Memory B cell (primary cell): Measurements from ENCODE around the gene ETFRF1.

Experiments
- ATAC-seq: fragments of 150-1000 bp; cut with Tn5 transposase; 2 replicates; pipeline ENCODE4 v1.10.0; 2021; ENCODE audit warnings: low read depth, mild to moderate bottlenecking, moderate library complexity
- DNase-seq, 2 donors: peaks; one replicate each; pipeline ENCODE4 v3.0.0; 2022; ENCODE audit warnings: low spot score in 2 of 2
- H3K27ac Mint-ChIP-seq: one replicate; pipeline ENCODE4 v1.8.0; 2022; ENCODE audit warnings: mild to moderate bottlenecking, moderate library complexity, mixed read lengths
- H3K27me3 Mint-ChIP-seq: one replicate; pipeline ENCODE4 v1.8.0; 2022; ENCODE audit warnings: mixed read lengths
- H3K36me3 Mint-ChIP-seq: one replicate; pipeline ENCODE4 v1.8.0; 2022; ENCODE audit warnings: mild to moderate bottlenecking, mixed read lengths
- H3K4me1 Mint-ChIP-seq: one replicate; pipeline ENCODE4 v1.8.0; 2022; ENCODE audit warnings: mixed read lengths
- H3K4me3 Mint-ChIP-seq: one replicate; pipeline ENCODE4 v1.8.0; 2022; ENCODE audit warnings: mild to moderate bottlenecking, moderate library complexity, mixed read lengths
- H3K9me3 Mint-ChIP-seq: one replicate; pipeline ENCODE4 v1.8.0; 2022; ENCODE audit warnings: mixed read lengths

The ETFRF1 gene

GRCh38 chr12:25245491-25245890, 50.5 kb downstream of the ETFRF1 start:
- no peaks in the 10 kb centered on the region for H3K27me3 Mint-ChIP-seq
- H3K36me3 Mint-ChIP-seq, result peaks cover 15% of the 10 kb centered on the region
- H3K4me1 Mint-ChIP-seq, result peaks cover 16% of the 10 kb centered on the region
- ATAC-seq (no peak), DNase-seq (no peak)
- no peak overlapping the region for H3K4me3 Mint-ChIP-seq
- H3K27ac Mint-ChIP-seq, result peak overlapping the region; percentile 17
- H3K9me3 Mint-ChIP-seq, result peaks cover 2% of the 10 kb centered on the region

- Mint-ChIP-seq H3K4me3 (no peak overlapping the region), H3K27ac (no peak overlapping the region), H3K9me3 (peaks cover 2% of the 10 kb centered on the region), H3K36me3 (peaks cover 13% of the 10 kb centered on the region), H3K27me3 (no peaks in the 10 kb centered on the region), H3K4me1 (peaks cover 24% of the 10 kb centered on the region)
- DNase-seq (no peak), ATAC-seq (no peak)
These were observed 53.1 kb downstream of the ETFRF1 start for GRCh38 chr12:25248137-25248536.

GRCh38 chr12:25248732-25249131, 53.7 kb downstream of the ETFRF1 start:
- DNase-seq (no peak), ATAC-seq (no peak)
- H3K4me1 Mint-ChIP-seq, result peaks cover 29% of the 10 kb centered on the region
- H3K9me3 Mint-ChIP-seq, result peaks cover 2% of the 10 kb centered on the region
- peak overlapping the region; percentile 93 for H3K27ac Mint-ChIP-seq
- peaks cover 13% of the 10 kb centered on the region for H3K36me3 Mint-ChIP-seq
- no peaks in the 10 kb centered on the region for H3K27me3 Mint-ChIP-seq
- H3K4me3 Mint-ChIP-seq, result peak overlapping the region; percentile 93

GRCh38 chr12:25249931-25250738, 55.1 kb downstream of the ETFRF1 start:
- Mint-ChIP-seq H3K4me3 (peak overlapping the region; percentile 93), H3K27ac (peak overlapping the region; percentile 93), H3K36me3 (peaks cover 12% of the 10 kb centered on the region), H3K4me1 (peaks cover 36% of the 10 kb centered on the region), H3K27me3 (no peaks in the 10 kb centered on the region), H3K9me3 (peaks cover 2% of the 10 kb centered on the region)
- DNase-seq (peak; percentile 24 to 49), ATAC-seq (peak; percentile 32)

- peak within 1 kb of the TSS; percentile 93 for H3K27ac Mint-ChIP-seq
These were observed 56.0 kb downstream of the ETFRF1 start, which contains the start of gene KRAS for GRCh38 chr12:25250744-25251730. Gene KRAS (minus strand): TSS chr12:25250929.

GRCh38 chr12:25251769-25252168, 56.7 kb downstream of the ETFRF1 start:
- Mint-ChIP-seq H3K4me1 (peaks cover 35% of the 10 kb centered on the region), H3K27ac (peak overlapping the region; percentile 93), H3K27me3 (no peaks in the 10 kb centered on the region), H3K36me3 (peaks cover 5% of the 10 kb centered on the region), H3K9me3 (no peaks in the 10 kb centered on the region), H3K4me3 (peak overlapping the region; percentile 91)
- ATAC-seq (no peak), DNase-seq (no peak)

More at GRCh38 chr12:25250744-25251730, 56.0 kb downstream of the ETFRF1 start, which contains the start of gene KRAS:
- ATAC-seq (peak; percentile 72), DNase-seq (peak; percentile 86 to 89)
- Mint-ChIP-seq H3K27me3 (no peaks in the 10 kb centered on the region), H3K36me3 (peaks cover 6% of the 10 kb centered on the region), H3K4me3 (peak within 1 kb of the TSS; percentile 93), H3K4me1 (peaks cover 35% of the 10 kb centered on the region), H3K9me3 (no peaks in the 10 kb centered on the region)

- peak overlapping the region; percentile 93 for H3K27ac Mint-ChIP-seq
- no peak for ATAC-seq
- H3K9me3 Mint-ChIP-seq, result no peaks in the 10 kb centered on the region
- peak overlapping the region; percentile 37 for H3K4me3 Mint-ChIP-seq
- H3K4me1 Mint-ChIP-seq, result peaks cover 30% of the 10 kb centered on the region
- DNase-seq, result no peak
- no peaks in the 10 kb centered on the region for H3K27me3 Mint-ChIP-seq
- no peaks in the 10 kb centered on the region for H3K36me3 Mint-ChIP-seq
These were observed 57.9 kb downstream of the ETFRF1 start for GRCh38 chr12:25252946-25253345.

GRCh38 chr12:25253371-25254068, 58.5 kb downstream of the ETFRF1 start:
- ATAC-seq, result peak; percentile 39

GRCh38 chr12:25254271-25254880, 59.3 kb downstream of the ETFRF1 start:
- ATAC-seq (no peak), DNase-seq (no peak)
- Mint-ChIP-seq H3K36me3 (no peaks in the 10 kb centered on the region), H3K9me3 (no peaks in the 10 kb centered on the region), H3K27me3 (no peaks in the 10 kb centered on the region), H3K27ac (peak overlapping the region; percentile 93), H3K4me3 (no peak overlapping the region), H3K4me1 (peaks cover 30% of the 10 kb centered on the region)

More at GRCh38 chr12:25253371-25254068, 58.5 kb downstream of the ETFRF1 start:
- Mint-ChIP-seq H3K9me3 (no peaks in the 10 kb centered on the region), H3K4me3 (peak overlapping the region; percentile 37), H3K36me3 (no peaks in the 10 kb centered on the region), H3K4me1 (peaks cover 30% of the 10 kb centered on the region), H3K27me3 (no peaks in the 10 kb centered on the region), H3K27ac (peak overlapping the region; percentile 93)
- DNase-seq, result peak in 1 of 2 donors; percentile 30
